GM19043 (cell line): Measurements from ENCODE around the gene ARHGEF18.

ENCODE experiments used
- ATAC-seq: cut with Tn5 transposase; IDR thresholded peaks from one replicate; pipeline ENCODE4 v1.9.1; 2021; ENCODE audit warnings: low read depth; ENCODE audit not compliant: unreplicated experiment

ARHGEF18 gene

GRCh38 chr19:7381073-7381390 lies 32.3 kb downstream of the ARHGEF18 start:
- ATAC-seq, result no peak

GRCh38 chr19:7382694-7383093 lies 34.0 kb downstream of the ARHGEF18 start:
- no peak for ATAC-seq

DNA sequence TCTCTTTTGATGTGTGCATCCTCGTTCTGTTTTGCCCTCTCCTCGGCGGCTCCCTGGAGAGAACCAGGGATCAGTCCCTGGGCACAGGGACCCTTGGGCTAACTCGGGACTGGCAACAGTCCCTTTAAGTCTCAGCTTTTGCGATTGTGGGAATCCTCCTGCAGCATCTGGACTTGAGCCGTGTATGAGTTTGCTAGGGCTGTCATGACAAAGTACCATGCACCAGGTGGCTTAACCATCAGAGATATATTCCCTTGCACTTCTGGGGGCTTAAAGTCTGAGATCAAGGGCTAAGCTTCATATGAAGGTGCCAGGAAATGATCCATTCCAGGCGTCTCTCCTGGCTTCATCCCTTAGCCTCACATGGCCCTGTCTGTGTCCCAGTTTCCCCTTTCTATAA lies 34.5 kb downstream of the ARHGEF18 start:
- no peak for ATAC-seq

- ATAC-seq, result no peak
Measured at GRCh38 chr19:7385062-7385461, 36.3 kb downstream of the ARHGEF18 start.

DNA sequence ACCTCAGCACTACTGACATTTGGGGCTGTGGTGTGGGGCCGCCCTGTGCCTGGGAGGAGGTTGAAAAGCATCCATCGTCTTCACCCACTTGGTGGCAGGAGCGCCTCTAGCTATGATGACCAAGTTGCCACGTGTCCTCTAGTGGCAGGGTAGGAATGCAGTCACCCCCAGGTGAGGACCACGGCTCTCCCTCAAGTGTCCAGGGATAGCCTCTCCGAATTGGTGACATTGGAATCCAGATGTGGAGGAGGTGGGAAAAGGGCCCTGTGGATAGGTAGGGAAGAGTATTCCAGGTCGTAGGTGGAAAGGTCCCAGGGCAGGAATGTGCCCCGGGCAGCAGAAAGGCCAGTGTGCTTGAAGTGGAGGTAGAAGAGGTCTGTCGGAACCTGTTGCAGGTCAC lies 37.6 kb downstream of the ARHGEF18 start:
- no peak for ATAC-seq

- ATAC-seq, result no peak
Measured at GRCh38 chr19:7386769-7387168, 38.0 kb downstream of the ARHGEF18 start.

GRCh38 chr19:7391218-7391670 lies 42.5 kb downstream of the ARHGEF18 start:
- no peak for ATAC-seq

GRCh38 chr19:7393459-7393858 lies 44.7 kb downstream of the ARHGEF18 start:
- no peak for ATAC-seq

DNA sequence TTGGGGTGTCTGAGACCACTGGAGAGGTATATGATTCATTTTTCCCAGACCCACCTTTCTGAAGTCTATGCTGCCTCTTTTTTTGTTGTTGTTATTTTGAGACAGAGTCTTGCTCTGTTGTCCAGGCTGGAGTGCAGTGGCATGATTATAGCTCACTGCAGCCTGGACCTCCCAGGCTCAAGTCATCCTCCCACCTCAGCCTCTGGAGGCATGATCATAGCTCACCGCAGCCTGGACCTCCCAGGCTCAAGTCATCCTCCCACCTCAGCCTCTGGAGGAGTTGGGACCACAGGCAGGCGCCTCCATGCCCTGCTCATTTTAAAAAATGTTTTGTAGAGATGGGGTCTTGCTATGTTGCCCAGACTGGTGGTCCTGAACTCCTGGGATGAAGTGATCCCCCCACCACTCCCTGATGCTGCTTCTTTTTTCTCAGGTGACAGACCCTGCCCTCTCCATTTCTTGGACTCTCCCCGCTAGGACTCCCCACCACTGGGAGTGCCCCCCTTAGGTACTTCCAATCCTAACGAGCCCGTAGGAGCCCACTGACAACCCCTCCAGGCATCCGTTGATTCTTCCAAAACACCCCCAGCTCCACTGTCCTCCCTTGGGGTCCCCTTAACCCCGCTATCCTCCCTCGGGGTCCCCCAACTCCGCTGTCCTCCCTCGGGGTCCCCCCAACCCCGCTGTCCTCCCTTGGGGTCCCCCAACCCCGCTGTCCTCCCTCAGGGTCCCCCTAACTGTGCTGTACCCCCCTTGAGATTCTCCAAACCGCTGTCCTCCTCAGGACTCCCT lies 45.4 kb downstream of the ARHGEF18 start:
- ATAC-seq, result no peak

GRCh38 chr19:7394731-7395359 lies 46.1 kb downstream of the ARHGEF18 start:
- ATAC-seq, result no peak

GRCh38 chr19:7395360-7396066 lies 46.8 kb downstream of the ARHGEF18 start:
- no peak for ATAC-seq

DNA sequence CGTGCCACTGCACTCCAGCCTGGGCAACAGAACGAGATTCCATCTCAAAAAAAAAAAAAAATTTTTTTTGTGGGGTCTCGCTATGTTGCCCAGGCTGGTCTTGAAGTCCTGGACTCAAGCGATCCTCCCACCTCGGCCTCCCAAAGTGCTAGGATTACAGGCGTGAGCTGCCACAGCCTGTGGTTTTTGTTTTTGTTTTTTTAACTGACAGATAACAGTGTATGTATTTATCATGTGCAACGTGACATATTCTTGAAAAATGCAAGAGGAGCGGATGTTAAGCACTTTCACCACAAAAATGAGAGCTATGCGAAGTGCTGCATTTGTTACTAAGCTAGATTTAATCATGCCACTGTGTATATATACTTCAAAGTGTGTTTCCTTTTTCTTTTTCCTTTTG lies 49.0 kb downstream of the ARHGEF18 start:
- no peak for ATAC-seq
